Measurements from ENCODE around the gene ITGB5.
"Not testable (repeated sequence)": the region's sequence is repeated elsewhere in the genome, so short reads cannot be mapped to it uniquely, and the experiment has no call there.

ITGB5 gene

DNA sequence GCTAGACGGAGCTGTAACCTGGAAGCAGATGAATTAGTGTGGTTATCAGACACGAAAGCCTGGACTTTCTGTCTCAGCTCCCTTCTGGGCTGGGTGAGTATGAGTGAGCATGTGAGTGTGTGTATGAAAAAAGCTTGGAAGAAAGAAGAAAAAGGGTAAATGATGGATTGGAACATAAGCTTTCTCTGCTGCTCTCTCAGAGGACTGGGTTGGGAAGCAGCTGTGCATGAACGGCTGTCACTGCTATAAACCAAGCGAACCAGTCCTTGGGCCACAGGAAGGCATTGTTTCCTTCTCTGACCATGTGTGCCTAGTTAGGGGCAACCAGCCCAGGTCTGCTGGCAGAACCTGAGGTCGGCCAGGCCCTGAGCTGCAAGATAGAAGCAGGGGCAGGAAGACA lies 119.9 kb downstream of the ITGB5 start:
- no peaks in the 10 kb centered on the region for H3K36me3 Mint-ChIP-seq (ENCODE audit: low read depth)
- H3K4me1 Mint-ChIP-seq (ENCODE audit: low read depth), result no peaks in the 10 kb centered on the region
- no peak overlapping the region for H3K4me3 Mint-ChIP-seq
- no peaks in the 10 kb centered on the region for H3K9me3 Mint-ChIP-seq
- peaks cover 11% of the 10 kb centered on the region for H3K27me3 Mint-ChIP-seq (ENCODE audit: low read depth)
- no peak overlapping the region for H3K27ac Mint-ChIP-seq

DNA sequence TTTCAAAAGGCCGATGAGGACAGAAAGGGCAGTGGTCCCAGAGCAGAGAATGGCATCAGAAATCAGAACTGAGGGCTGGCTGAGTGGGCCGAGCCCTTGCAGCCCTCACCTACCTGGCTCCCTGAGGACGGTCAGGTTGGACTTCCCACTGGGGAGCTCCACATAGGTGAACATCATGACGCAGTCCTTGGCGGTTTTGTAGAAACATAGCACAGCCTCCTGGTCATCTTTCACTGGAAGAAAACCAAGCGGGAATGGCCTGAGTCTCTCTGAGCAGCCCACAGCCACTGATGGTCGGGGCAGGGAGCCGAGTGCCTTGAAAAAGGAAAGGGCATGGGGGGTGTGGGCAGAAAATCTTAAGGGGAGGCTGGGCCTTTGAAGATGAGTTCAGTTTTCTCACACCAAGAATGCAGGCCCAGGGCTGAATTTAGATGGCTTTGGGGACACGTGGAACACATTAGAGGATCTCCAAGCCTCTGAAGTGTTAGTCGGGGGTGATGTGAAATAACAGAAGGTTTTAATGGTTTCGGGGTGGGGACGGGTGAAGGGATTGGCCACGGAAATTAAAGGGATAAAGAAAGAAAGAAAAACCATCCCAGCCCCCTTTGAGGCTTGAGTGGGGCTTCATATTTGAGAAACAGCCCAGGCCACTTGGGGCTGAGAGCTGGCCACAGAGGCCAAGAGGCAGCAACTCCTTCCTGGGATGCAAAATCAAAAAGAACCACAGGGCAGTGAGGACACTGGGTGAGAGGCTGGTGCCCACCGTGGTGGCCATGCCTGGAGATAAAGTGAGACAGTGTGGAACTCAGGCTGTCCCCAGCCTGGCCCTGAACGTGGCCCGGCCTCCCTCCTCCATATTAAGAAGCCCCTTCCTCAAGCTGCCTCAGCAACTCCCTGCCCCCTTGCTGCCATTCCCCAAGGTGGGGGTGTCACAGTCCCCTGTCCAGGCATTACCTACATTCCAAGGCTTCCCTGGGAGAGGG lies 120.8 kb downstream of the ITGB5 start:
- Mint-ChIP-seq H3K36me3 (ENCODE audit: low read depth) (no peaks in the 10 kb centered on the region), H3K9me3 (no peaks in the 10 kb centered on the region), H3K27ac (no peak overlapping the region), H3K4me3 (no peak overlapping the region), H3K4me1 (ENCODE audit: low read depth) (peaks cover 2% of the 10 kb centered on the region), H3K27me3 (ENCODE audit: low read depth) (peaks cover 5% of the 10 kb centered on the region)

DNA sequence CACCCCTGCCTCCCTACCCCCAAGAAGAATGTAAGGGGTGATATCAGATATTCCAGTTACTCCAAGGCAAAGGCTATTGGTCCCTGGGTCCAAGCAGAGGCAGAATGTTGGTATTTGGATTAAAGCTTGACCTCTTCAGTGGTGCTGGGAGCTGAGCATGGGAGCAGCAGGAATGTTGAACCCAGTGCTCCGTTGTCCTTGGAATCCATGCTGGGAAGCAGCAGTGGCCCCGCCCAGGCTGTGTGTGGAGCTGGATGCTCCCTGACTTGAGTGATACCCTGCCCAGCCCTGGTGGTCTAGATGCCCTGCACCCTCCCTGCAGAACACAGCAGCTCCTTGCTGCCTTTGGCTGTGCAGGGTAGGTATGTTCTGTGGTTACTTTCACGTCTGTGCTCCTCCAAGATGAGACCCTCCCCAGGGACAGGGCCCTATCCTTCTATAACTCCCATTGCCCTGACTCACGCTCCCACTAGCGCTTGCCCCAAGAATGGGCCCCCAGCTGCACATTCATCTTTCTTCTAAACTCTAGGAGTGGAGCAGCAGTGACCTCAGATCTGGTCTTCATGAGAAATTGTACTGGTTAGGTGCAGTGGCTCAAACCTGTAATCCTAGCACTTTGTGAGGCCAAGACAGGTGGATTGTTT lies 121.8 kb downstream of the ITGB5 start:
- Mint-ChIP-seq H3K36me3 (ENCODE audit: low read depth) (no peaks in the 10 kb centered on the region), H3K4me3 (no peak overlapping the region)

DNA sequence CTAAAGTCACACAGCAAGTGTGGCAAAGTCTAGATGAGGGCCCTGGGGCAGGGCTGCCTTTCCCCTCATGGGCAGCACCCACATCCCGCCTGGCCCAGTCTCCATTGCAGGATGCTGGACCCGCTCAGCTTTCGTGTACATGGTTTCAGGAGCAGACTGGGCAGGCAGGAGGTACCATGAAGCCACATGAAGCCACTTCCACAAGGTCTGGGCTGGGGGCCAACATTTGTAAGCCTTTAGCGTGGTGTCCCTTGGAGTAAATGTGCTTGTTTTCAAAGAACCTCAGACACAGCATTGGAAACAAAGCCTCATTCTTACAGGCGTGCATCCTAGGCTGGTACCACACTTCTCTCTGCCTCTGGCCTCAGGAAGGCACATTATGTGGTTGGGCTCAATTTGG lies 122.4 kb downstream of the ITGB5 start:
- peaks cover 5% of the 10 kb centered on the region for H3K4me1 Mint-ChIP-seq (ENCODE audit: low read depth)
- peaks cover 9% of the 10 kb centered on the region for H3K27me3 Mint-ChIP-seq (ENCODE audit: low read depth)
- no peak overlapping the region for H3K4me3 Mint-ChIP-seq
- no peak overlapping the region for H3K27ac Mint-ChIP-seq
- H3K9me3 Mint-ChIP-seq, result no peaks in the 10 kb centered on the region
- no peaks in the 10 kb centered on the region for H3K36me3 Mint-ChIP-seq (ENCODE audit: low read depth)

More for the DNA sequence above, 121.8 kb downstream of the ITGB5 start:
- peaks cover 5% of the 10 kb centered on the region for H3K4me1 Mint-ChIP-seq (ENCODE audit: low read depth)
- H3K9me3 Mint-ChIP-seq, result no peaks in the 10 kb centered on the region
- peaks cover 9% of the 10 kb centered on the region for H3K27me3 Mint-ChIP-seq (ENCODE audit: low read depth)
- H3K27ac Mint-ChIP-seq, result no peak overlapping the region

DNA sequence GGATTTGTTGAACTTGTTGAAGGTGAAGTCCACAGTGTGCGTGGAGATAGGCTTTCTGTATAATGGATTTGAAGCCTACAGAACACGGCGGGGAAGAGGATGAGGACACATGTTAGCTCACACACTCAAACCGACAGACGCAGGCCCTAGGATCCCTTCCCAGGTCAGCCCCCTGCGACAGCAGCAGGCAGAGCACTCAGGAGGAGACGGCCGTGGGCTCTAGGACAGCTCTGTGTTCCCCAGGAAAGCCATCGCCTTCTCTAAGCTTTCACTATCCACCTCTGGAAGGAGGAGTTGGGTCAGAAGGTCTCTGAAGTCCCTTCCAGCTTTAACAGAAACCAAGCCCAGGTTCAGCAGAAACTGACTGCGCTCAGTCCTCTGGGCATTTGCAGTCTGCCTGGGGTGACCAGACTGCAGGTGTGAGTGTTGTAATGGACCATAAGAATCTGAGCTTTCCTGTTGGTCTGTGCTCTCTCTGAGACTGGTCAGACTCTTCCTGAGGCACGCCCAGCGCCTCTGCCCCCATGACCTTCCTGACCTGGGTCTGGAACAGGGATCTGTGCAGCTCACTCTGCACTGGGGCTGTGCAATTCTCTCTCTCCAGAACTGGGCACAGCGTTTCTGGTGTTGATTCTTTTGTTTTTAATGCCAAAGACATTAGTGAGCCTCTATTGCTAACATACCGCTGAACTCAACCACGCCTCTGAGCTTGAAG lies 123.4 kb downstream of the ITGB5 start:
- Mint-ChIP-seq H3K27me3 (ENCODE audit: low read depth) (peaks cover 9% of the 10 kb centered on the region), H3K9me3 (no peaks in the 10 kb centered on the region), H3K36me3 (ENCODE audit: low read depth) (no peaks in the 10 kb centered on the region), H3K4me3 (no peak overlapping the region), H3K27ac (no peak overlapping the region), H3K4me1 (ENCODE audit: low read depth) (peaks cover 5% of the 10 kb centered on the region)

DNA sequence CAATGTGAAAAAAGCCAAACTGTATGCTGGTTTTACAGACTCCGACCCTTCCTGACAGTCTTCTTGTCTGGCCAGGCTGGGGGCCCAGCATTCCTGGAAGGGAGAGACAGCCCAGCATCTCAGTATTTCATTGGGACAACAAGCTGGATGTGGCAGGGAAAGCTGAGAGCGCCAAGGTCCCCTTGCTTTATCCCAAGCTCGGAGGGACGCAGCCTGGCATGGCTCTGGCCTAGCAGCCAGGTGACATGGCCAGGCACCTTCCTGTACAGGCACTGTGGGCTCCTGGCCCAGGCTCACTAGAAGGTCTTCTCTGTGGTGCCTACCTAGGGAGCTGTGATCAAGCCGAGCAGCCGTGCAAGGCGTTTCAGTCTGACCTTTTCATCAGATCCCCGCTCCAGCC lies 124.0 kb downstream of the ITGB5 start:
- H3K9me3 Mint-ChIP-seq, result no peaks in the 10 kb centered on the region
- no peak overlapping the region for H3K4me3 Mint-ChIP-seq
- H3K27me3 Mint-ChIP-seq (ENCODE audit: low read depth), result peaks cover 9% of the 10 kb centered on the region
- peaks cover 7% of the 10 kb centered on the region for H3K4me1 Mint-ChIP-seq (ENCODE audit: low read depth)
- H3K27ac Mint-ChIP-seq, result no peak overlapping the region
- H3K36me3 Mint-ChIP-seq (ENCODE audit: low read depth), result no peaks in the 10 kb centered on the region

DNA sequence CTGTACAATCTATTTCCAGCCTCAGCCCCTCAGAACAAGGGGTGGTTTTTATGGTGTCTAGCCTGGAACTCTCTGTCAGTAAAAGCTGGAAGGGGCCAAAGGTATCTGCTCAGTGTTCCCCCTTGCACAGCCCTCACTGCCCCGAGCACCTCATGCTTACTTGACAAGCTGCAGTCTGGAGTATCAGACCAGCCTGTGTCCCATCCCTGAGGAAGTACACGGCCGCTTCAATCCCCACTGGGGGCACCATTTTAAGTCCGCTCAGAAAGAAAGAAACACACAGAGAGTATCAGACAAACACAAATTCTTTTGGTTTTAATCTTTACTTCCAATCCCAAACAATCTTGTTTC lies 124.5 kb downstream of the ITGB5 start:
- H3K9me3 Mint-ChIP-seq, result no peaks in the 10 kb centered on the region
- H3K4me3 Mint-ChIP-seq, result no peak overlapping the region
- peaks cover 7% of the 10 kb centered on the region for H3K4me1 Mint-ChIP-seq (ENCODE audit: low read depth)
- H3K27me3 Mint-ChIP-seq (ENCODE audit: low read depth), result peaks cover 9% of the 10 kb centered on the region
- no peaks in the 10 kb centered on the region for H3K36me3 Mint-ChIP-seq (ENCODE audit: low read depth)
- no peak overlapping the region for H3K27ac Mint-ChIP-seq

DNA sequence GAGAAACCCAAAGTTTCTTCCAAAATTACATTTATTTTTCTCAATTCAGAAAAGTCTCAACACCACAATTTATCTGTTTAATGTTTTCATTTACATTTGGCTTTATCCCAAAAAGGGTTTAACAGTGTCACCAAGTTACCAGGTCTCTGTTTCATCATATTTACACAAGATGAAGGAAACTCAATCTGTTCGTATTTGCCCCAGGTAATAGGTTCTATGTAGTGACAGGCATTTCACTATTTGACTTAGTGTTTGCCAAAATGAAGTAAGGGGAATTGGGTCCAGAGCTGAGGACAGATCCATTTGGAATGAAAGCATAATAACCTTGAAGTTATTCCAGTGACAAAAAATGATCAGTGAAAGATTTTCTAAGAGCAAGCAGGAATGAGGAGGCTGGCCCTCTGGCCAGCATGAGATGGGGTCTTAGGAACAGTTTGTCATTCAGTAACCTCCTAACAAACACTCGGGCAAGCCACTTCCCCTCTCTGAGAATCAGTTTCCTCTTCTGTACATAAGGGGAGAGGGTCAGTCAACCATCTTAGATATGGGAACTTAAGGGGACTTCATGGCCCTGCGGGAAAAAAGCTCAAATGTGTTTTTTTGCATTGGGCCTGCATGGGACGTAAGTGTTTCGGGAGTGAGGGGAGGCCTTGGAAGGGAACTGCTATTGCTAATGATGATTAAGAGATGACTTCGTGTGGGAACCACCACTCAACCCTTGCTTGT lies 125.1 kb downstream of the ITGB5 start:
- no peak overlapping the region for H3K4me3 Mint-ChIP-seq
- H3K27me3 Mint-ChIP-seq (ENCODE audit: low read depth), result peaks cover 7% of the 10 kb centered on the region
- no peaks in the 10 kb centered on the region for H3K36me3 Mint-ChIP-seq (ENCODE audit: low read depth)
- no peaks in the 10 kb centered on the region for H3K9me3 Mint-ChIP-seq
- H3K27ac Mint-ChIP-seq, result no peak overlapping the region
- peaks cover 7% of the 10 kb centered on the region for H3K4me1 Mint-ChIP-seq (ENCODE audit: low read depth)

DNA sequence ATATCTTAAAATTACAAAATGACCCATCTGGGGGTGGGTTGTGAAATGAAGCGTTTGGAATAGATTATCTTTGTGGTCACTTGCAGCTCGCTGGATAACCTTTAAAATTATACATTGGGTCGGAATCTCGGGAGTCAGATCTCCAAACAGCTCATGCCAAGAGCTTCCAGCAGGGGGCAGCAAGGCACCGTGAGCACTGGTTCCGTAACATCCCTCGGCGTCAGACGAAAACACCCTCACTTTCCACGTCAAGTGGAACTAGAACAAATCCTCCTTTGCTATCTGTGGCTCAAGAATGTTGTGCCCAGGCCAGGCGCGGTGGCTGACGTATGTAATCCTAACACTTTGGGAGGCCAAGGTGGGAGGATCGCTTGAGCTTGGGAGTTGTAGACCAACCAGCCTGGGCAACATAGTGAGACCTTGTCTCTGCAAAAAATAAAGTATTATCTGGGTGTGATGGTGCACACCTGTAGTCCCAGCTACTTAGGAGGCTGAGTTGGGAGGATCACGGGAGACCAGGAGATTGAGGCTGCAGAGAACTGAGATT lies 125.8 kb downstream of the ITGB5 start:
- Mint-ChIP-seq H3K27ac (no peak overlapping the region), H3K4me3 (peak overlapping the region; percentile 53), H3K9me3 (no peaks in the 10 kb centered on the region), H3K27me3 (ENCODE audit: low read depth) (peaks cover 5% of the 10 kb centered on the region), H3K4me1 (ENCODE audit: low read depth) (peaks cover 7% of the 10 kb centered on the region), H3K36me3 (ENCODE audit: low read depth) (no peaks in the 10 kb centered on the region)

DNA sequence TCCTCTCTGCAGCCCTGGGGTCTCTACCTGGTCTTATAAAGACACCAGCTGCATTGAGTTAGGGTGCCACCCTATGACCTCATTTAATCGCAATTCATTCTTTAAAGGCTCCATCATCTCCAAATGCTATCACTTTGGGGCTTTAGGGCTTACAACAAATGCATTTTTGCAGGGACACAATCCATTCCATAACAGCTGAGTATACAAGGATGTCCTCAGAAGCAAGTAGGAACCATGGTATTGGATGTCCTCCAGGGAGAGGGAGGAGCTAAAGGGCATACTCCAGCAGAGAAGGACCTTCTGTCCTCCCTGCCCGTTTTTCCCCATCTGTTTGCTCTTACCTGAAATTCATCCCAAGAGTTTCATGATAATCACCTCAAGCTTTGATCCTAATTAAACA lies 126.6 kb downstream of the ITGB5 start:
- no peaks in the 10 kb centered on the region for H3K9me3 Mint-ChIP-seq
- no peak overlapping the region for H3K27ac Mint-ChIP-seq
- no peak overlapping the region for H3K4me3 Mint-ChIP-seq
- no peaks in the 10 kb centered on the region for H3K36me3 Mint-ChIP-seq (ENCODE audit: low read depth)
- peaks cover 5% of the 10 kb centered on the region for H3K27me3 Mint-ChIP-seq (ENCODE audit: low read depth)
- peaks cover 7% of the 10 kb centered on the region for H3K4me1 Mint-ChIP-seq (ENCODE audit: low read depth)

DNA sequence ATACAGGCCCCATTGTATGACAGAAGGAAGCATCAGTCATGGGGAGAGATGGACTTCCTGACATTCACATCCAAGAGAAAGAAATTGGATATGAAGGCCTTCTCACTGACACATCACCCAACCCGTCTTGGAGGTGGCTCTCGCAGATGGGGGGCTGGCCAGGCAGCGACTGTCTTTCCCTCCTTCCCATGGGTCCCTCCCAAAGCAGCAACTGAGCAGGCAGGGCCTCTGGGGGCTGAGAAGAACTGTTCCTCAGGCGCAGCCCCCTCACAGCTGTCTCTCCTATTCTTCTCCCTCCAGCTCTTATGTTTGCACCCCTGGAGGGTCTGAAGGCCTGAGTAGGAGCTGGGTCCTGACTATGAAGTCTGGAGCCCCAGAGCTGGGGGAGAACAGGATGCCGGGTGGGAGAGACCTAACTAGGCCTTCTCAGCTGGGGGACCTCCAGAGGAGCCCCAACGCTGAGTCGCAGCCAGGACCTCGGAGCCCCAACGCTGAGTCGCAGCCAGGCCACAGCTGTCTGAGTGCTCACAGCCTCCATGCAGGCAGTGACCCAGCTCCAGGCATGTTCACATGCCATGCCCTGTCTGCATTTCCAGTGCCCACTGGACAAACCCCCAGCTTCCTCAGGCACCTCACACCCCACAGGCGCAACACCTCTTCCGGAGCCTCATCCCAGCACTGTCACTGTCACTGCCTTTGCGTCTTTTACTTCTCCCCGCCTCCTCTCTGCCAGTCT lies 127.3 kb downstream of the ITGB5 start:
- peaks cover 7% of the 10 kb centered on the region for H3K4me1 Mint-ChIP-seq (ENCODE audit: low read depth)
- no peak overlapping the region for H3K27ac Mint-ChIP-seq
- no peak overlapping the region for H3K4me3 Mint-ChIP-seq
- peaks cover 5% of the 10 kb centered on the region for H3K27me3 Mint-ChIP-seq (ENCODE audit: low read depth)
- H3K36me3 Mint-ChIP-seq (ENCODE audit: low read depth), result no peaks in the 10 kb centered on the region
- no peaks in the 10 kb centered on the region for H3K9me3 Mint-ChIP-seq

DNA sequence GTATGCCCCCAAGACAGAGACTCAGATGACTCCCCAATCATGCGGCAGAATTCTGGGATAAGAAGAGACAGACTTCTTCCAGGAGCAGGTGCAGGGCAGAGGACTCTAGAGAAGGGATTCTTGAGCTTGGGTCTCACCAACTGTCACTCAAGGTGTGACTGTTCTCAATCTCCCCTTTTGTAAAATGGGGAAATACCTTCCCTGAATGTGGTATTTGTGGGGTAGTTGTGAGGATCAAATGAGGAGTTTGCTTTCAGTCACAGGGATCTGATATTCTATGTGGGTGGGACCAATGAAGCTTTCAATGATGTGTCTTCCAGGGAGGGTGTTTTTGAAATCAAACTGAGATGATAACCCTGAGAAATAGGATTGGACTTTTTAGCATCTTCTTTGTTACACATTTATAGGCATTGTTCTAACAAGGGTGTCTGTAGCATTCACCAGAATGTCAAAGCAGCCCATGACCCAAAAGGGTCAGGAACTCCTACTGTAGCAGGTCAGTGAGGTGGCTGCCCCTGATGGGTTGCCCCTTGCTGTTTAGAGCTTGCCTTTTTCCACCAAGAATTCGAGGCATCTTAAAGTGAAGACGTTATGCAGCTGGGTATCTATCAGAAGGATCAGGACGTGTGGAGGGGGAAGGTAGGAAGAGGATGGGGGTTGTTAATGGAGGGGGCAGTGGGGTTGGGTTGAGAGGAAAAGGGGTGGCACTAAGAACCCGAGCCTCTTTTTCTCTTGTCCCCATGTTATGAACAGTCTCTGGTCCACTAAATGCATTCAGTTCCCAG lies 128.1 kb downstream of the ITGB5 start:
- no peak overlapping the region for H3K4me3 Mint-ChIP-seq
- H3K27ac Mint-ChIP-seq, result no peak overlapping the region
- no peaks in the 10 kb centered on the region for H3K9me3 Mint-ChIP-seq
- peaks cover 7% of the 10 kb centered on the region for H3K4me1 Mint-ChIP-seq (ENCODE audit: low read depth)
- no peaks in the 10 kb centered on the region for H3K36me3 Mint-ChIP-seq (ENCODE audit: low read depth)
- H3K27me3 Mint-ChIP-seq (ENCODE audit: low read depth), result peaks cover 5% of the 10 kb centered on the region

DNA sequence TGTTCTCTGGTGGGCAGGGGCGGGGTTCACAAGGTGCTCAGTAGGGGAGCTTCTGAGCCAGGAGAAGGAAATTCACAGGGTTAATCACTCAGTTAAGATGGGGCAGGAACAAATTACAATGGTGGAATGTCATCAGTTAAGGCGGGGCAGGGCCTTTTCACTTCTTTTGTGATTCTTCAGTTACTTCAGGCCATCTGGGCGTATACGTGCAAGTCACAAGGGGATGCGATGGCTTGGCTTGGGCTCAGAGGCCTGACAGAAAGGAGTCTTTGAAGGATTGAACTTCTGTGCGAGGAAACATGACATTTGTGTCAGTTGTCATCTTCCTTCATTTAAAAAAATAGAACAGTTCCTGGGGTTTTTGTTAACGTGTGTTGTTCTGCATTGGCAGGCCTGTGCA lies 129.2 kb downstream of the ITGB5 start:
- H3K9me3 Mint-ChIP-seq; H3K27ac Mint-ChIP-seq; H3K27me3 Mint-ChIP-seq (ENCODE audit: low read depth); H3K4me1 Mint-ChIP-seq (ENCODE audit: low read depth); H3K4me3 Mint-ChIP-seq; H3K36me3 Mint-ChIP-seq (ENCODE audit: low read depth): not testable (repeated sequence)

All from T-helper 1 cell treated with Interleukin-12 subunit alpha and Interleukin-12 subunit beta and Interleukin-4 antibody, amounts not matched to agents 30 μg/mL and 1 μg/mL, for 36 hours (primary cell).